Measurements from ENCODE around the gene FNDC3B. TPM values are rescaled to one million over a fixed set of nuclear protein-coding genes. Genes with fewer than 3 reads are reported as not detected.
A peak's percentile ranks its signal among the peaks of the same experiment; 100 is the strongest.

Gene FNDC3B
- polyA plus RNA-seq, 2 of the 4 experiments (the other 2 are of a cell fraction) = 29.5 to 33.6 TPM

DNA sequence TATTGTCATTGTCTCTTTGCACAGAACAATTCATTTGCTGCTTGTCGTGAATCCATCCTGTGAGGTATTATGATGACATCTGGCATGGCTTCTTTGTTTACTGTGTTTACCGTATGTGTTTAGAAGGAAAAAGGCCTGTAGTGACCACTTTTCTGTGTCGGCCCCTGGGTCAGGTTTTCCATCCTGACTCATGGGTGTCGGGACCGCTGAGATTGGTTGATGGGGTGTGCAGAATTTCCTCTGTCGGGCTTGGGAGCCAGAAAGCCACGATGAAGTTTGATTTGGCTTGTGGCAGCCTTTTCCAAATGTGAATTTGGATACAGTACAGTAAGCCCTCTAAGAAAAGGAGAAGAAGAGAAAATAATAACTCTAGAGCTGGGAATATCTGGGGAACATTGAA lies 113.5 kb downstream of the FNDC3B start:
- DNase-seq (ENCODE audit: low read depth in 1 of 2, low spot score in 1 of 2) (no peak), ATAC-seq (peak; percentile 45 to 55; a peak in 5 of 6 replicates), FAIRE-seq (no peak)
- H3K4me2 ChIP-seq = peak overlapping the region; percentile 76
- WGBS (ENCODE audit: missing lambda C conversion rate) = 0% methylated on average over 7 of the region's 7 CpGs
- no peaks in the 10 kb centered on the region for H3K9me3 ChIP-seq
- H3K27ac ChIP-seq = peak overlapping the region; percentile 91
- ChIA-PET CTCF (interaction anchor here (1.0 to 2.6 kb wide), 2 partner anchors 15 to 21 kb away, joined by 4 to 10 read pairs; no protein-coding TSS in a partner anchor), POLR2A (no interaction called here)
- H3K4me3 ChIP-seq = no peak overlapping the region; the same call in 2 of the 3 replicates
- TF ChIP-seq TFCP2L1 (CRISPR knock-in tag; IDR thresholded peaks at IDR 0.05) = no peak
- TF ChIP-seq PHF8 (IDR thresholded peaks at IDR 0.05; ENCODE audit: borderline replicate concordance, low read depth) = no peak
- TF ChIP-seq HDAC2 (IDR thresholded peaks at IDR 0.05) = no peak
- no peak for TF ChIP-seq FOSL2 (IDR thresholded peaks at IDR 0.05)
- TF ChIP-seq FOSL2 (CRISPR knock-in tag; IDR thresholded peaks at IDR 0.05) = no peak
- no peak for TF ChIP-seq MYC (IDR thresholded peaks at IDR 0.05; ENCODE audit: borderline replicate concordance, low read length)
- no peak for TF ChIP-seq ZFP36 (IDR thresholded peaks at IDR 0.05; ENCODE audit: borderline replicate concordance, partially characterized antibody)
- TF ChIP-seq, protein P1, sequence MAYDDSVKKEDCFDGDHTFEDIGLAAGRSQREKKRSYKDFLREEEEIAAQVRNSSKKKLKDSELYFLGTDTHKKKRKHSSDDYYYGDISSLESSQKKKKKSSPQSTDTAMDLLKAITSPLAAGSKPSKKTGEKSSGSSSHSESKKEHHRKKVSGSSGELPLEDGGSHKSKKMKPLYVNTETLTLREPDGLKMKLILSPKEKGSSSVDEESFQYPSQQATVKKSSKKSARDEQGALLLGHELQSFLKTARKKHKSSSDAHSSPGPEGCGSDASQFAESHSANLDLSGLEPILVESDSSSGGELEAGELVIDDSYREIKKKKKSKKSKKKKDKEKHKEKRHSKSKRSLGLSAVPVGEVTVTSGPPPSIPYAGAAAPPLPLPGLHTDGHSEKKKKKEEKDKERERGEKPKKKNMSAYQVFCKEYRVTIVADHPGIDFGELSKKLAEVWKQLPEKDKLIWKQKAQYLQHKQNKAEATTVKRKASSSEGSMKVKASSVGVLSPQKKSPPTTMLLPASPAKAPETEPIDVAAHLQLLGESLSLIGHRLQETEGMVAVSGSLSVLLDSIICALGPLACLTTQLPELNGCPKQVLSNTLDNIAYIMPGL (CRISPR knock-in tag; IDR thresholded peaks at IDR 0.05; ENCODE audit: borderline replicate concordance) = no peak
- no peak for TF ChIP-seq HOXA7 (CRISPR knock-in tag; IDR thresholded peaks at IDR 0.05)
- TF ChIP-seq, protein P2, sequence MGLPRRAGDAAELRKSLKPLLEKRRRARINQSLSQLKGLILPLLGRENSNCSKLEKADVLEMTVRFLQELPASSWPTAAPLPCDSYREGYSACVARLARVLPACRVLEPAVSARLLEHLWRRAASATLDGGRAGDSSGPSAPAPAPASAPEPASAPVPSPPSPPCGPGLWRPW (IDR thresholded peaks at IDR 0.05) = no peak
- no peak for TF ChIP-seq ZNF302 (CRISPR knock-in tag; IDR thresholded peaks at IDR 0.05)
- TF ChIP-seq, protein P3, sequence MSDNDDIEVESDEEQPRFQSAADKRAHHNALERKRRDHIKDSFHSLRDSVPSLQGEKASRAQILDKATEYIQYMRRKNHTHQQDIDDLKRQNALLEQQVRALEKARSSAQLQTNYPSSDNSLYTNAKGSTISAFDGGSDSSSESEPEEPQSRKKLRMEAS (IDR thresholded peaks at IDR 0.05) = no peak
- TF ChIP-seq MAZ (IDR thresholded peaks at IDR 0.05; ENCODE audit: borderline replicate concordance, low read depth, low read length) = no peak
- peaks cover 94% of the 10 kb centered on the region for H3K4me1 ChIP-seq

DNA sequence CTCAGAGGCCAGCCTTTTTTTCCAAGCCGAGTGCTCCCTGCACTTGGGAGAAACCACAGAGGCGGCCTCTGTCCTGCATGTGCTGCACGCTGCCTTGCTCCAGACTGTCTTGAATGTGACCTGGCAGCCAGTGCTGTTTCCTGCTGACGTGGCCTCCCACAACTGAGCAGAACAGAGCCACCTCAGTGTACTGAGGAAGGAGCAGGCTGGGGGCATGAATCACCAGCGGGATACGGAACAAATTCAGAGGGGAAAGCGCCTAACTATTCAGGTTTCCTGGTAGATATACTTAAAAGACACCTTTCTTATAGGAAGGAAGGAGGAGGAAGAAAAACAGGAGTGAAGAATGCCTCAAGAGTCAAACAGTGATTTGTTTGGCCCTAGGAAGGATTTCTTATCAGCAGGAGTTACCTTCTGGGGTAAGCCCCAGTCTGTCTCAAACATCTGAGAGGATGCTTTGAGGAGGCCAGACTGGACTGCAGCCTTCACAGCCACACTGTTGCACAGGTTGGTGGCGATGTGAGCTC lies 114.0 kb downstream of the FNDC3B start:
- H3K4me1 ChIP-seq = peaks cover 94% of the 10 kb centered on the region
- ChIA-PET CTCF (interaction anchor here (1.0 to 2.6 kb wide), 2 partner anchors 14 to 22 kb away, joined by 4 to 10 read pairs; no protein-coding TSS in a partner anchor), POLR2A (no interaction called here)
- DNase-seq (ENCODE audit: low read depth in 1 of 2, low spot score in 1 of 2) = peak; percentile 26 to 83
- WGBS (ENCODE audit: missing lambda C conversion rate) = 9% methylated on average over 7 of the region's 8 CpGs
- peak overlapping the region; percentile 91 for H3K27ac ChIP-seq
- FAIRE-seq = no peak
- TF ChIP-seq MYC (IDR thresholded peaks at IDR 0.05; ENCODE audit: borderline replicate concordance, low read length) = peak; percentile 67; the same call in 1 of the 2 replicates
- no peak for TF ChIP-seq FOSL2 (IDR thresholded peaks at IDR 0.05)
- peak; percentile 61 for TF ChIP-seq FOSL2 (CRISPR knock-in tag; IDR thresholded peaks at IDR 0.05)
- no peak for TF ChIP-seq MAZ (IDR thresholded peaks at IDR 0.05; ENCODE audit: borderline replicate concordance, low read depth, low read length)
- TF ChIP-seq RCOR1 (IDR thresholded peaks at IDR 0.05; ENCODE audit: low read depth, low read length) = no peak
- peak in 1 of 2 experiments; percentile 48; a peak in 1 of 5 replicates for TF ChIP-seq JUN (IDR thresholded peaks at IDR 0.05)
- no peak for TF ChIP-seq KDM5A (IDR thresholded peaks at IDR 0.05)
- no peak for TF ChIP-seq CEBPB (IDR thresholded peaks at IDR 0.05)
- TF ChIP-seq, protein P3 (IDR thresholded peaks at IDR 0.05) = peak; percentile 92
- TF ChIP-seq, protein P4, sequence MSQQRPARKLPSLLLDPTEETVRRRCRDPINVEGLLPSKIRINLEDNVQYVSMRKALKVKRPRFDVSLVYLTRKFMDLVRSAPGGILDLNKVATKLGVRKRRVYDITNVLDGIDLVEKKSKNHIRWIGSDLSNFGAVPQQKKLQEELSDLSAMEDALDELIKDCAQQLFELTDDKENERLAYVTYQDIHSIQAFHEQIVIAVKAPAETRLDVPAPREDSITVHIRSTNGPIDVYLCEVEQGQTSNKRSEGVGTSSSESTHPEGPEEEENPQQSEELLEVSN (IDR thresholded peaks at IDR 0.05; ENCODE audit: borderline replicate concordance, low read depth) = peak; percentile 51; the same call in 1 of the 2 replicates
- TF ChIP-seq CBX2 (IDR thresholded peaks at IDR 0.05; ENCODE audit: borderline replicate concordance, low read depth) = no peak
- TF ChIP-seq MAFK (IDR thresholded peaks at IDR 0.05; ENCODE audit: partially characterized antibody) = peak; percentile 83
- TF ChIP-seq, protein P5, sequence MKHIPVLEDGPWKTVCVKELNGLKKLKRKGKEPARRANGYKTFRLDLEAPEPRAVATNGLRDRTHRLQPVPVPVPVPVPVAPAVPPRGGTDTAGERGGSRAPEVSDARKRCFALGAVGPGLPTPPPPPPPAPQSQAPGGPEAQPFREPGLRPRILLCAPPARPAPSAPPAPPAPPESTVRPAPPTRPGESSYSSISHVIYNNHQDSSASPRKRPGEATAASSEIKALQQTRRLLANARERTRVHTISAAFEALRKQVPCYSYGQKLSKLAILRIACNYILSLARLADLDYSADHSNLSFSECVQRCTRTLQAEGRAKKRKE (CRISPR knock-in tag; IDR thresholded peaks at IDR 0.05; ENCODE audit: low read depth) = 0 out of 2 replicates have a peak, but pooled peaks have one; percentile 71
- TF ChIP-seq RAD21 (conservative IDR thresholded peaks at IDR 0.05 in 1 of 2, IDR thresholded peaks at IDR 0.05 in 1 of 2) = no peak
- no peak for TF ChIP-seq FOXS1 (CRISPR knock-in tag; IDR thresholded peaks at IDR 0.05)
- TF ChIP-seq BHLHE40 (IDR thresholded peaks at IDR 0.05; ENCODE audit: low read depth, low read length) = no peak
- TF ChIP-seq RFX5 (IDR thresholded peaks at IDR 0.05) = no peak
- no peak overlapping the region for H3K4me3 ChIP-seq
- ATAC-seq = peak; percentile 94 to 95
- H3K9me3 ChIP-seq = no peaks in the 10 kb centered on the region
- H3K4me2 ChIP-seq = peak overlapping the region; percentile 76

Data from A549 (cell line).